GM23338 (cell line): ENCODE results near the gene TMEM270. TPM values are rescaled to one million over a fixed set of nuclear protein-coding genes. Genes with fewer than 3 reads are reported as not detected.

Experiments
- ATAC-seq: fragments of 200-7000 bp; cut with Tn5 transposase; 3 replicates; pipeline ENCODE4 v1.9.1; 2020
- DNase-seq: peaks from one replicate; pipeline ENCODE4 v3.0.0-alpha.2; 2015; ENCODE audit warnings: low spot score
- H2AFZ ChIP-seq: fragments of 200-600 bp; sonication (generic); 2 replicates; pipeline ENCODE4 v1.8.0; 2016; ENCODE audit warnings: antibody characterized with exemption, mild to moderate bottlenecking, moderate library complexity
- H3F3A ChIP-seq: fragments of 200-600 bp; sonication (generic); replicated peaks from 2 replicates; pipeline ENCODE4 v1.8.0; 2017; ENCODE audit warnings: antibody characterized with exemption, mixed run types, low read depth
- H3K27ac ChIP-seq: fragments of 200-600 bp; sonication (generic); 2 replicates; pipeline ENCODE4 v1.6.1; 2016; ENCODE audit warnings: low read depth
- H3K27me3 ChIP-seq: fragments of 200-600 bp; sonication (generic); 2 replicates; pipeline ENCODE4 v1.8.0; 2016; ENCODE audit warnings: mild to moderate bottlenecking, mixed run types, moderate library complexity; ENCODE audit not compliant: insufficient read depth
- H3K36me3 ChIP-seq: fragments of 200-600 bp; sonication (generic); 2 replicates; pipeline ENCODE4 v1.8.0; 2016; ENCODE audit warnings: mild to moderate bottlenecking; ENCODE audit not compliant: insufficient read depth
- H3K4me1 ChIP-seq: fragments of 200-600 bp; sonication (generic); 2 replicates; pipeline ENCODE4 v1.8.0; 2016; ENCODE audit warnings: mild to moderate bottlenecking, moderate library complexity; ENCODE audit not compliant: insufficient read depth
- H3K4me2 ChIP-seq: fragments of 200-600 bp; sonication (generic); 2 replicates; pipeline ENCODE4 v1.7.1; 2017; ENCODE audit warnings: mixed run types
- H3K4me3 ChIP-seq: fragments of 200-600 bp; sonication (generic); 2 replicates; pipeline ENCODE4 v1.6.1; 2016; ENCODE audit warnings: mixed run types
- H3K79me2 ChIP-seq: fragments of 200-600 bp; sonication (generic); replicated peaks from 2 replicates; pipeline ENCODE4 v1.8.0; 2017; ENCODE audit warnings: mild to moderate bottlenecking; ENCODE audit not compliant: insufficient read depth
- H3K9me2 ChIP-seq: fragments of 200-600 bp; sonication (generic); 2 replicates; pipeline ENCODE4 v1.8.0; 2017; ENCODE audit not compliant: insufficient read depth
- H4K20me1 ChIP-seq: fragments of 200-600 bp; sonication (generic); replicated peaks from 2 replicates; pipeline ENCODE4 v1.8.0; 2017; ENCODE audit warnings: mild to moderate bottlenecking; ENCODE audit not compliant: insufficient read depth
- H3K27ac Mint-ChIP-seq: 2 replicates; pipeline ENCODE4 v1.8.0; 2020; ENCODE audit warnings: inconsistent platforms, mild to moderate bottlenecking, moderate library complexity, mixed read lengths
- H3K27me3 Mint-ChIP-seq: 3 replicates; pipeline ENCODE4 v1.8.0; 2022; ENCODE audit warnings: low read depth, mild to moderate bottlenecking, moderate library complexity, mixed read lengths, inconsistent platforms; ENCODE audit not compliant: insufficient read depth, poor library complexity
- H3K36me3 Mint-ChIP-seq: 3 replicates; pipeline ENCODE4 v1.8.0; 2021; ENCODE audit warnings: low read depth, mild to moderate bottlenecking, inconsistent platforms, moderate library complexity, mixed read lengths
- H3K4me1 Mint-ChIP-seq: 3 replicates; pipeline ENCODE4 v1.8.0; 2020; ENCODE audit warnings: mild to moderate bottlenecking, inconsistent platforms, mixed read lengths
- H3K4me3 Mint-ChIP-seq: 3 replicates; pipeline ENCODE4 v1.8.0; 2021; ENCODE audit warnings: moderate library complexity, mild to moderate bottlenecking, inconsistent platforms, mixed read lengths
- H3K9me3 Mint-ChIP-seq: 3 replicates; pipeline ENCODE4 v1.8.0; 2020; ENCODE audit warnings: moderate library complexity, mild to moderate bottlenecking, inconsistent platforms, mixed read lengths
- CREB1 ChIP-seq: fragments of 250-450 bp; sonication (Bioruptor Pico); IDR thresholded peaks from 2 replicates; pipeline ENCODE4 v1.5.0; 2020; ENCODE audit warnings: low read depth, mild to moderate bottlenecking, moderate library complexity
- CTCF ChIP-seq, 2 experiments: fragments of 200-600 bp in 1 of 2; sonication (generic) in 1 of 2; conservative IDR thresholded peaks; 2 replicates each; pipeline versions ENCODE4 v1.5.1 to v1.6.1; 2016 to 2017; ENCODE audit warnings: antibody characterized with exemption in 2 of 2, low read depth in 2 of 2, mild to moderate bottlenecking in 2 of 2, moderate library complexity in 1 of 2
- ETS1 ChIP-seq: IDR thresholded peaks from 2 replicates; pipeline ENCODE4 v1.6.1; 2016; ENCODE audit warnings: antibody characterized with exemption
- EZH2 ChIP-seq: fragments of 200-600 bp; sonication (generic); IDR thresholded peaks from one replicate; pipeline ENCODE4 v1.8.0; 2017; ENCODE audit warnings: antibody characterized with exemption, mild to moderate bottlenecking, low read depth; ENCODE audit not compliant: unreplicated experiment
- EZH2phosphoT487 ChIP-seq: fragments of 200-600 bp; sonication (generic); IDR thresholded peaks from one replicate; pipeline ENCODE4 v1.8.1; 2018; ENCODE audit warnings: antibody characterized with exemption; ENCODE audit not compliant: unreplicated experiment
- JUNB ChIP-seq: IDR thresholded peaks from one replicate; pipeline ENCODE4 v1.6.1; 2016; ENCODE audit warnings: antibody characterized with exemption; ENCODE audit not compliant: unreplicated experiment
- NANOG ChIP-seq: IDR thresholded peaks from 2 replicates; pipeline ENCODE4 v1.6.1; 2016; ENCODE audit warnings: antibody characterized with exemption, borderline replicate concordance
- POLR2AphosphoS5 ChIP-seq: IDR thresholded peaks from 2 replicates; pipeline ENCODE4 v1.6.1; 2016; ENCODE audit warnings: antibody characterized with exemption, low read depth
- STAT1 ChIP-seq: IDR thresholded peaks from one replicate; pipeline ENCODE4 v1.6.1; 2016; ENCODE audit warnings: antibody characterized with exemption; ENCODE audit not compliant: unreplicated experiment
- ZNF114 ChIP-seq: fragments of 250-450 bp; sonication (Bioruptor Pico); IDR thresholded peaks from 2 replicates; pipeline ENCODE4 v1.5.0; 2020; ENCODE audit warnings: mild to moderate bottlenecking, moderate library complexity
- polyA plus RNA-seq: library from polyadenylated mRNA; unstranded; fragments of >200 nt; fragmentation: Nextera tagmentation; extraction: Ambion mirVana; gene quantifications from 2 replicates; pipeline ENCODE4 v1.2.1, GENCODE V29; 2016
- total RNA-seq: library from RNA; depleted of rRNA; stranded (reverse); fragments of >200 nt; shearing (Covaris generic); gene quantifications from 2 replicates; pipeline ENCODE4 v1.2.3, GENCODE V29; 2014
- TF ChIP-seq, protein P1 (sequence below): IDR thresholded peaks from one replicate; pipeline ENCODE4 v1.6.1; 2018; ENCODE audit warnings: antibody characterized with exemption; ENCODE audit not compliant: unreplicated experiment

The TMEM270 gene
- total and polyA plus RNA-seq, 2 experiments from 2014 or later: not detected

- no peak overlapping the region for H3K27ac Mint-ChIP-seq
- DNase-seq (no peak), ATAC-seq (no peak)
- Histone ChIP-seq H2AFZ (no peak overlapping the region), H3K27ac (no peak overlapping the region), H3K4me1 (peaks cover 25% of the 10 kb centered on the region), H3K9me2 (no peaks in the 10 kb centered on the region), H3K4me3 (no peak overlapping the region), H3F3A (peaks cover 8% of the 10 kb centered on the region), H3K79me2 (no peaks in the 10 kb centered on the region), H4K20me1 (no peaks in the 10 kb centered on the region), H3K4me2 (no peak overlapping the region), H3K27me3 (no peaks in the 10 kb centered on the region), H3K36me3 (no peaks in the 10 kb centered on the region)
- peaks cover 40% of the 10 kb centered on the region for H3K4me1 Mint-ChIP-seq
- no peaks in the 10 kb centered on the region; the same call in 2 of the 3 replicates for H3K9me3 Mint-ChIP-seq
- no peaks in the 10 kb centered on the region for H3K36me3 Mint-ChIP-seq
- H3K4me3 Mint-ChIP-seq: no peak overlapping the region
- TF ChIP-seq ZNF114 (no peak), POLR2AphosphoS5 (no peak), ETS1 (no peak), EZH2phosphoT487 (no peak), JUNB (no peak), EZH2 (no peak), CTCF (conservative IDR thresholded peaks at IDR 0.05; ENCODE audit: low read depth in 2 of 2) (no peak), CREB1 (CRISPR knock-in tag) (no peak), STAT1 (no peak), NANOG (no peak)
- TF ChIP-seq, protein P1, sequence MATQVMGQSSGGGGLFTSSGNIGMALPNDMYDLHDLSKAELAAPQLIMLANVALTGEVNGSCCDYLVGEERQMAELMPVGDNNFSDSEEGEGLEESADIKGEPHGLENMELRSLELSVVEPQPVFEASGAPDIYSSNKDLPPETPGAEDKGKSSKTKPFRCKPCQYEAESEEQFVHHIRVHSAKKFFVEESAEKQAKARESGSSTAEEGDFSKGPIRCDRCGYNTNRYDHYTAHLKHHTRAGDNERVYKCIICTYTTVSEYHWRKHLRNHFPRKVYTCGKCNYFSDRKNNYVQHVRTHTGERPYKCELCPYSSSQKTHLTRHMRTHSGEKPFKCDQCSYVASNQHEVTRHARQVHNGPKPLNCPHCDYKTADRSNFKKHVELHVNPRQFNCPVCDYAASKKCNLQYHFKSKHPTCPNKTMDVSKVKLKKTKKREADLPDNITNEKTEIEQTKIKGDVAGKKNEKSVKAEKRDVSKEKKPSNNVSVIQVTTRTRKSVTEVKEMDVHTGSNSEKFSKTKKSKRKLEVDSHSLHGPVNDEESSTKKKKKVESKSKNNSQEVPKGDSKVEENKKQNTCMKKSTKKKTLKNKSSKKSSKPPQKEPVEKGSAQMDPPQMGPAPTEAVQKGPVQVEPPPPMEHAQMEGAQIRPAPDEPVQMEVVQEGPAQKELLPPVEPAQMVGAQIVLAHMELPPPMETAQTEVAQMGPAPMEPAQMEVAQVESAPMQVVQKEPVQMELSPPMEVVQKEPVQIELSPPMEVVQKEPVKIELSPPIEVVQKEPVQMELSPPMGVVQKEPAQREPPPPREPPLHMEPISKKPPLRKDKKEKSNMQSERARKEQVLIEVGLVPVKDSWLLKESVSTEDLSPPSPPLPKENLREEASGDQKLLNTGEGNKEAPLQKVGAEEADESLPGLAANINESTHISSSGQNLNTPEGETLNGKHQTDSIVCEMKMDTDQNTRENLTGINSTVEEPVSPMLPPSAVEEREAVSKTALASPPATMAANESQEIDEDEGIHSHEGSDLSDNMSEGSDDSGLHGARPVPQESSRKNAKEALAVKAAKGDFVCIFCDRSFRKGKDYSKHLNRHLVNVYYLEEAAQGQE: no peak
- no peaks in the 10 kb centered on the region for H3K27me3 Mint-ChIP-seq
These were observed 36.9 kb upstream of the TMEM270 start for GRCh38 chr7:73823873-73824592.
